Endothelial cell of hepatic sinusoid (primary cell): ENCODE data around the gene EHD4.

Experiments used
- in situ Hi-C: cut with HindIII; loops from 2 replicates; pipeline ENCODE4 v1.10.0; 2017; ENCODE audit warnings: low sequenced_read_pairs

Gene EHD4

GRCh38 chr15:41850482-41851166 lies 121.7 kb downstream of the EHD4 start:
- in situ Hi-C loops, result no loop called here

- in situ Hi-C loops, result no loop called here
Measured at GRCh38 chr15:41849861-41850260, 122.5 kb downstream of the EHD4 start.

- in situ Hi-C loops, result no loop called here
Measured at GRCh38 chr15:41849204-41849603, 123.2 kb downstream of the EHD4 start.

GRCh38 chr15:41848631-41849030 lies 123.7 kb downstream of the EHD4 start:
- in situ Hi-C loops, result no loop called here

- in situ Hi-C loops, result no loop called here
Measured at GRCh38 chr15:41847981-41848380, 124.4 kb downstream of the EHD4 start.

- in situ Hi-C loops, result no loop called here
Measured at GRCh38 chr15:41847206-41847605, 125.2 kb downstream of the EHD4 start.
